ENCODE results near the gene ZHX3.

Gene ZHX3

DNA sequence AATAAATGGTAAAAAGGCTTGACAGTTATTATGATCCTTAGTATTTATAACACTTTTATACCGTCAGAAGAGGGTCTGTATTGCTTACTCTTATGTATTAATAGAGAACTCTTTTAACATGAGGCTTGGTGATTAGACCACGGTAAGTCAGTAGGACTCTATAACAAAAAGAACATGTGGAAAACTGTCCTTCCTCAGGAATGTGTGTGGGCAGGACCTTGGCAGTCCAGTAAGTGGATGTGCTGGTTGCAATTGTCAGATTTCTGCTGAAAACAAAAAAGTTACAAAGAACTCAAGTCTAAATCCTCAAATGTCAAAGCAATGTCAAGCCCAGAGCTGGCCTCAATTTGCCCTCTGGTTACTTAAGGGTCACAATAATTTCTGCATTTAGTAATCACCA, 99.1 kb downstream of the ZHX3 start:
- DNase-seq (ENCODE audit: low read depth, low spot score) = no peak
- H3K4me3 ChIP-seq (ENCODE audit: low read length) = no peak overlapping the region

DNA sequence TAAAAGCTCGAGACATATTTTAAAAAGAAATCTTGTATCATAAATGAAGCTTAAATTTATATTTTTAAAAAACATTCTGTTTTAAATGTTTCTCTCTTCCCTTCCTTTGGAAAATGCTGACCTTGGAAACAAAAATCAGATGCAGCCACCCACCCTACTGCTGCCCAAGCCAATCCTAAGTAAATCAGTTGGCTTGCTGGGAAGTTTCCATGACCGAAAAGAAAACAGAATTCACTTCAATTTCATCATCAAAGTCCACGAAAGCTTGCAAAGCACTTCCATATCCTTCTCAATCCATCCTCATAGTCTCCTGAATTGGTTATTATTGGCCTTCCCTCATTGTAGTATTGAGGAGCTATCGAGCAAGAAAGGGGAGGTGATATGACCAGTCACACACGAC, 100.1 kb downstream of the ZHX3 start:
- no peak overlapping the region for H3K4me3 ChIP-seq (ENCODE audit: low read length)
- DNase-seq (ENCODE audit: low read depth, low spot score) = no peak

DNA sequence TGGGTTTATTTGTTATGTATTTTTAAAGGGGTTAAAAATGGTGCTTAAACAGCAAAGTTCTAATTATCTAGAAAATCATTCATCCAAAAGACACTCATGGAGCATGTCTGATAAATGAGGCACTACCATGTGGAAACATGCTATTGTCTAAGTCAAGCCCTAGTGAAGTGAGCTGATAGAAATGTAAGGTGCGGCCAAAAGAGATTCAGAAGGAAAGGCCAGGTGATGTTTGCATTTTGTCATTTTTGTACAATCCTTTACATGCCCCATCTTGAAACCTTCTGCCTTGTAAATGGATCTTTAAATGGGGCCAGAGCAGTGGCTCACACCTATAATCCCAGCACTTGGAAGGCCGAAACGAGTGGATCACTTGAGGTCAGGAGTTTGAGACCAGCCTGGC, 102.9 kb downstream of the ZHX3 start:
- no peak overlapping the region for H3K4me3 ChIP-seq (ENCODE audit: low read length)
- no peak for DNase-seq (ENCODE audit: low read depth, low spot score)

DNA sequence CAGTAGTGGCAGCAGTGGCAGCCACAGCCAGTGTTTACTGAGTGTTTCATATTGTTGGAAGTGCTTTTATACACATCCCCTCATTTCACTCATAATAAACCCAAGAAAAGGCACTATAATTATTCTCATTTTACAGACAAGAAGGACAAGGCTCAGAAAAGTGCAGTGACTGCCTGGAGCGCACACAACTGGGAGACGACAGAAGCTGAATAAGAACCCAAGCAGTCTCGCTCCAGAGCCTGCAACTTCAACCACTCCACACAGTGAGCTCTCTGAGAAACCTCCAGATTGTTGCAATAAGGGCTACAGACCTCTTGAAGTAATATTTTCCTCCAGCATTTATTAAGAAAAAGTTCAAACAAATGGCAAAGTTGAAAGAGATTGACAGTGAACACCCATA, 103.3 kb downstream of the ZHX3 start:
- H3K4me3 ChIP-seq (ENCODE audit: low read length) = no peak overlapping the region
- DNase-seq (ENCODE audit: low read depth, low spot score) = no peak

DNA sequence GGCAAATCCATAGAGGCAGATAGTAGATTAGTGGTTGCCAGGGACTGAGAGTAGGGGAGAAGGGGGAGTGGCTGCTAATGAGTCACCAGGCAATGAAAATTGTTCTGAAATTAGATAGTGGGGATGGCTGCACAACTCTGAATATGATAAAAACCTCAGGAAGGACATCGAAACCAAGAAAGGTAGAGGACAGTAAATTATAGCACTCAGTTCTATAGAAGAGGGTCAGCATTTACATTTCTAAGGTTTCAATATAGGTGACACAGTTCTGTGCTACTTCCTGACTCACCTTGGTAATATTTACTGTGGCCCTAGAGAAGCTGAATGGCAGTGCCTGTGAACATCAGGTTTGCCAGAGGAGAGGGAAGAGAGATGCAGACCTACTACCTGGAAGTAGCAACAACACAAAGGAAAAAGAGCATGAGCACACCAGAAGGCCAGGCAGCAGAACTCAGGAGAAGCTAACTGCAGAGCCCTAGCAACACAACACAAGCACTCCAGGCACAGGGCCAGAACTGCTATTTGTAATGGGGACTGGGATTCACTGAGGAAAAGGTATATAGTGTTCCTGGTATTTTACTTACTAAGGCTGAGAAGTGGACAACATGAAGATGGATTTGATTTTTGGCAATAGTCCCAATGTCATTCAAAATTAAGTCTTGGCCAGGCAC, 104.2 kb downstream of the ZHX3 start:
- no peak overlapping the region for H3K4me3 ChIP-seq (ENCODE audit: low read length)
- DNase-seq (ENCODE audit: low read depth, low spot score) = no peak

DNA sequence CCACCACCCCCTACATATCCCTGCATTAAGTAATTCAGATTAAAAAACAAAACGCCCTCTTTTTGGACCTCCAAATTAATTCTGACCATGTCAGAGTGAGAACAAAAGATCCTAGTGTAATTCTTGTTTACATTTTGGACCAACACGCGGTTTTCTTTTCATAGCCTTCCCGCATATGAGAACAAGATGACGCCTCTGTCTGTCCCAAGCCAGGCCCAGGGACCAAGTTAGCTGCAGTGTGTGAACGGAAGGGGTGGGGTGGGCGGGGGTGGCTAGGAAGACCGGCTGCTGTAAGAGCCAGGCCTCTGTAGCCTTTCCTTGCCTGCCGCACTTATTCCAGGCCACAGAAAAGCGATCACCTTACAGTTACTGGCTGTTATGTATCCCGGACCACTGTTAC, 112.2 kb downstream of the ZHX3 start:
- H3K4me3 ChIP-seq (ENCODE audit: low read length) = no peak overlapping the region
- DNase-seq (ENCODE audit: low read depth, low spot score) = no peak

DNA sequence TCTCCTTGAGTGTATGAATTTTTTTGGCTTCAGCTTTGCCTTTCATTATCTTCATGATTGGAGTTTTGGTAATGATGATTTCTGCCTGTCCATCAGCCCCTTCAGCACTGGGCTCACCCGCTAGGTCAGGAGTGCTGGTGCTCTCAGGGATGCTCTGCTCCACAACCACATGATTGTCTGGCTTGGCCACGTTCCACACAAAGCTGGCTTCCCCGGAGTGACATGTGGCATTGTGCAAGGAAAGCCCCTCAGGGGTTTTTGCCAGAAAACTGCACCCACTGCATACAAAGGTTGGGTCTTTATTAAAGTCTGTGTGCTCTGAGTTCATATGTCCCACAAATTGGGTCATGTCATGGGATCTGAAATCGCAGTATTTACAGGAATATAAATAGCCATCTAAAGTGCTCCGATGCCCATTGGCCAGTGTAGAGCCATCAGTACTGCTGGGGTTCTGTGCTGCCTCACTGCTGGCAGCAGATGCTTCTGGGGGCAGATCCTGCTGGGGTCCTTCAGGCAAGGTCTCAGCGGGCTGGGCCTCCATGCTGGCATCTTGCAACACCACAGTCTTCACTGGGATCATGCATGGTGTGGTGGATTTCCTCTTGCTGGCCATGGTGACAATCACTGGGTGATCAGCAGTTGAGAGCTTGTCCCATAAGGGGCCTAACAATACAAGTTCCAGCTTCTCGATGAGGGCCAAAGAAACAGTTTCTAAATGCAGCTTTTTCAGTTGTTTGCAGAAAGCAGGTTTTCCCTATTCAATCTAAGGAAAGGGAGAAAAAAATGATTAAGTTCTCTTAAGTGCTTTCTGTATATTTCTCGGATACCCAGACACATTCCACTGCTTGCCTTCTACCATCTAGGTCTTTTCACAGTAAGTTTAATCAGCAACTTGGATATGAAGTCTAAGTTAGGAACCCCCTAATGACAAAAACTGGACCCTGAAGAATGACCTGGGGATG, 112.9 kb downstream of the ZHX3 start:
- H3K4me3 ChIP-seq (ENCODE audit: low read length) = no peak overlapping the region
- no peak for DNase-seq (ENCODE audit: low read depth, low spot score)

DNA sequence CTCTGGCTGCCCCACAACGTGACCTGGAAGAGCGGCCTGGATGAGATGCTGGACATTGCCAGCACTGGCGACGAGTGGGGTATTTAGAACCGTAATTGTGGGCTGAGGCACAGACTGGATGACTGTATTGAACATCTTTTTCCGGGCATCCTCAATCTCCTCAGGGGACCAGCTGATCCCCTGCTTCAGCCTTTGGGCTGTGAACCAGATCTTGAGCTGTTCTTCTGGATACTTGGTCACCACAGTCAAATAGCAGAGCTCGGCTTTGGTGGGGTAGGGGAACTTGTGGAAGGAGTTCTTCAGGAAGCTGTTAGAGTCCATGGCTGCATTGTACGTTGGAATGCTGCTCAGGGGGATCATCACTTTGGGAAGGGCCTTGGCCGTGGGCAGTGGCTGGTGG, 113.9 kb downstream of the ZHX3 start:
- DNase-seq (ENCODE audit: low read depth, low spot score) = no peak
- H3K4me3 ChIP-seq (ENCODE audit: low read length) = no peak overlapping the region

DNA sequence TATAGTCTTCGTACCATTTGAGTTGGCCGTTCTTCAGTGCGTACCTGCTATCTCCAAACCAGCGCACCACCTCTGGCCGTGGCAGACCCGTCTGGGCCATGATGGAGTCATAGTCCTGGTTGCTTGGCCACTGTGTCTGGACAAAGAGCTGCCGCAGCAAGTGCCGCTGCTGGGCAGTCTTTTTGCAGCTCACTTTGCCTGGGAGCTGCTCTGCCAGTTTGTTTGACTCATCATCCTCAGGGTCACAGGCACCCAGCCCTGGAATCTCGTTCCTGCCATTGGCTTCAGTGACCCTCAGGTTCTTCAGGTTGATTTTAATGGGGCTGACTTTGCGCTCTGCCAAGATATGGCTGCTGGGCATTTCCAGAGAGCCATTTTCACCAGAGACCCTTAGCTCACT, 115.1 kb downstream of the ZHX3 start:
- no peak for DNase-seq (ENCODE audit: low read depth, low spot score)
- H3K4me3 ChIP-seq (ENCODE audit: low read length) = no peak overlapping the region

DNA sequence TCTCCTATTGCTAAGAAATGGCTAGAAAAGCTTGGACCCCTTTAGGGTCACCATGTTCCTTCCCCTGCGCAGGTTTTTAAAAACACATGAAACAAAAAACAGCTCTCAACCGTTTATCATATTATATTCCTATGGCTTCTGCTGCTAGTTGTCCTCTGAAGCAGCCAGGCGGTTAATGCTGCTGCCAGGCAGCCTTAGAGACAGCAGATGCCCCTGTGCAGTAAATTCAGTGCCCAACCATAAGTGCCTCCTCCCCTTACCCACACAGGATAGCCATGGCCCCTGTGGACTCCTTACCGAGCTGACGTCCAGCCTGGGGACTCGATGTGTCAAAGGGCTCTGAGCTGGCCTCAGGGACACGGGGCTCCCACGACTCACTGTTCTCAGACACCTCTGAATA, 115.8 kb downstream of the ZHX3 start:
- H3K4me3 ChIP-seq (ENCODE audit: low read length) = no peak overlapping the region
- no peak for DNase-seq (ENCODE audit: low read depth, low spot score)

DNA sequence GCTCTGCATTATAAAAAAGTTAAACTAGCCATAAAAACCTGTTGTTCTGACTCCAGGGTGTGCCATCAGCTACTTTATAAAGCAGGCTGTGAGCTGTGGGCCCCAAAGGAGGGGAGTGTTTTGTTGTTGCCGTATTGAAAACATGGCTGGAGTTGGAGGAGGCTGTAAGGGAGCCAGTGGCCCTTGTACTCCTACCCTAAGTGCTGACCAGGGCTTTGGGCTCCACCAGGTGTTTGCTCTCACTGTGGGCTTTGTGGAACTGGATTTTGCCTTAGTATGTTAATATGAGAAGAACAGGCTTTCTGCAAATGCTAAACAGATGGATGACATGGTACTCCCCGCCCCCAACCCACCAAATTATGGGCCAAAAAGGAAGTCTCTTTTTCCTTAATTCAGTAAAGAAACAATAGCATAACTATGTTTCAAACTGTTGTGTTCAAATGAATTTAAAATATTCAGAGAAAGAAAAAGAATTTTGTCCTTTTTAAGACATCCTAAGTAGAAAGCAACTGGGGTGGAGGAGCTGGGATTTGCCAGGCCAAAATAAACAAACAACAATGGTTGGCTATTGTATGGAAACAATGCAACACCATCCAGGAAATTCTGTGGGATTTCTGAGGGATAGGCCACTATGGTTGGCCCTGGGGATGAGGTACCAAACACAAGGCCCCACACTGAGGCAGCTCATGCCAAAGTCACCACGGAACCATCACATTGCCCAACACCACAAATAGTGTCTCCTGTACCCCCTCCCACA, 116.9 kb downstream of the ZHX3 start:
- H3K4me3 ChIP-seq (ENCODE audit: low read length) = no peak overlapping the region
- no peak for DNase-seq (ENCODE audit: low read depth, low spot score)

DNA sequence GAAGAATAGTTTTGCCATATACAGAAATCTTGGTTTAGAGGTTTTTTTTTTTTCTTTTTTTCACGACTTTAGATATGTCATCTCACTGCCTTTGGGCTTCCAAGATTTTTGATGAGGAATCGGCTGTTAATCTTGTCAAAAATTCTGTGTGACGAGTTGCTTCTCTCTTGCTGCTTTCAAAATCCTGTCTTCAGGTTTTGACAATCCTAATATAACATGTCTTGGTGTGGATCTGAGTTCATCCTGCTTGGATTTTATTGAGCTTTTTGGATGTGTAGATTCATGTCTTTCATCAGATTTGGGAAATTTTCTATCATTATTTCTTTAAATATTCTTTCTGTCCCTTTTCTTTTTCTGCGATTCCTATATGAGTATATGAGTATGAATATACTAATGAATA, 119.1 kb downstream of the ZHX3 start:
- no peak for DNase-seq (ENCODE audit: low read depth, low spot score)
- H3K4me3 ChIP-seq (ENCODE audit: low read length) = no peak overlapping the region

DNA sequence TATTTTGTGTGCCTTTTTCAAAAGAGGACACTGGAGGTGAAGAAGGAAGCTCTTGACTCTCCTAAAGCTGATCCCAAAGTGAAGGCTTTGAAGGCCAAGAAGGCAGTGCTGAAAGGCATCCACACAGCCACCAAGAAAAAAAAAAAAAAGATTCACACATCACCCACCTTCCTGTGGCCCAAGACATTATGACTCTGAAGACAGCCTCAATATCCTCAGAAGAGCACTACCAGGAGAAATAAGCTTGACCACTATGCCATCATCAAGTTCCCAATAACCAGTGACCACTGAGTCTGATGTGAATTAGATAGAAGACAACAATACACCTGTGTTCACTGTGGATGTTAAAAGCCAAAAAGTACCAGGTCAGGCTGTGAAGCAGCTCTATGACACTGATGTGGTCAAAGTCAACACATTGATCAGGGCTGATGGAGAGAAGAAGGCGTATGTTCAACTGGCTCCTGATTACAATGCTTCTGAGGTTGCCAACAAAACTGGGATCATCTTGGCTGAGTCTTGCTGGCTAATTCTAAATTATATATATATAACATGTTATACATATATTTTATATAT, 120.8 kb downstream of the ZHX3 start:
- no peak for DNase-seq (ENCODE audit: low read depth, low spot score)

DNA sequence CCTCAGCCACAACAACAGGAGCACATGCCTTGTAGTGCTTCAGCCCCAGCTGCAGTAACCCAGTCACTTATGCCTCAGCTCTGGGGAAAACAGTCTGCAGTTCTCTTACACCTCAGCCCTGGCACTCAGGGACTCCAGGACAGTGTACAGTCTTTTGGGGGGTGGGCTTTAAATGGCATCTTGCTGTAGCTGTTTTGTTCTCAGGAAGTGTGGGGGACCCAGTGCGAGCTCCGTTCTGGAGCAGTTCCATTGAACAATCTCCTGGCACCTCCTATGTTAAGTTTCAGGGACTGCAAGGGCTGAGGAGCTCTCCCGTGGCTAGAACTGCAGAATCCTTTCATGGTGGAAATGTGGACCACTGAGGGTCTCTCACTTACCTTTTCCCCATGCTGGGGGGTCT, 125.0 kb downstream of the ZHX3 start:
- H3K4me3 ChIP-seq (ENCODE audit: low read length) = no peak overlapping the region
- DNase-seq (ENCODE audit: low read depth, low spot score) = no peak

More for the DNA sequence above, 120.8 kb downstream of the ZHX3 start:
- H3K4me3 ChIP-seq (ENCODE audit: low read length) = no peak overlapping the region

DNA sequence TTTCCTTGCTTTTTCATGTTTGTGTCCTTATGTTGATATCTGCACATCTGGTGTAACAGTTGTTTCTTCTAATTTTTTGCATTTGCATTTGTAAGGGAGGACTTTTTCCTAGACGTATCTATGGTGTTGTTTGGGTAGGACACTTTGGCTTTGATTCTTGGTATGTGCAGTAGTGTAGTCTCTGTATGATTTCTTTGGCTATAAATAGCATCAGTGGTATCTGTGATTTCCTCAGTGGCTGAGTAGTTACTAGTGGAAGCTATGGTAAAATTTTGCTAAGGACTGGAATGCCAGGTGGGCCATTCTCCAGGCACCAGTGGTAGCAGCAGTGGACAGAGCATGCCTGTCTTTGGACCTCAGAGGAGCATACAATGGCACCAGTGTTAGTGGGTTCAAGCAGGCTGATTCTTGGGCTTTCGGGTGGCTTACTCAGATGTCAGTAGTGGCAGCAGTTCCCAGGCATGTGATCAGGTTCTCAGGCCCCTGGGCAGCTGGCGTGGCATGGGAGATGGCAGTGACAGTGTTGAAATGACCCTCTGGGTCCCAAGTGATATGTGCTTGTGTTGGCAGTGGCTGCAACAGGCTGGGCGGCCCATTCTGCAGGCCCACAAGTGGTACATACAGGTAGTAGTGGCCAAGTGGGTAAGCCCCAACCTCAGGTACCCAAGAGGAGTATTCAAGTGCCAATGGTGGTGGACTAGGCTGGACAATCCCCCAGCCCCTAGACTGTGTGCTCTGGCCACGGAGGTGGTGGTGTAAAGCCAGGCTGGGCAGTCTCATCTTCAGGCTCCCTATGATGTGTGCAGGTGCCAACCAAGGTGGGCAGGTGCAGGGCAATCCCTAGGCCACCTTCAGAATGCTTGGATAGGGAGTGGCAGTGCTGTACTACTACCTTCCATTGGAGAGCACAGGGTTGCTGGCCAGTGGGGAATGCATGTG, 125.7 kb downstream of the ZHX3 start:
- H3K4me3 ChIP-seq (ENCODE audit: low read length) = no peak overlapping the region
- no peak for DNase-seq (ENCODE audit: low read depth, low spot score)

DNA sequence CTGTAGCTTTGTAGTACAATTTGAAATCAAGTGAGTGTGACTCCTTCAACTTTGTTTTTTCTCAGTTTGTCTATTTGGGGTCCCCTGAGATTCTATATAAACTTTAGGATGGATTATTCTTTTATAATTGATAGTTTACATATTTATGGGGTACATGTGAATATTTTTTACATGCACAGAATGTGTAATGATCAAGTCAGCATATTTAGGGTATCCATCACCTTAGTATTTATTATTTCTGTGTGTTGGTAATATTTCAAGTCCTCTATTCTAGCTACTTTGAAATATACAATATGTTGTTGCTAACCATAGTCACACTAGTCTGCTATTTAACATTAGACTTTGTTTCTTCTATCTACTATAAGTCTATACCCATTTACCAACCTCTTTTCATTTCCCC, 129.9 kb downstream of the ZHX3 start:
- no peak for DNase-seq (ENCODE audit: low read depth, low spot score)

DNA sequence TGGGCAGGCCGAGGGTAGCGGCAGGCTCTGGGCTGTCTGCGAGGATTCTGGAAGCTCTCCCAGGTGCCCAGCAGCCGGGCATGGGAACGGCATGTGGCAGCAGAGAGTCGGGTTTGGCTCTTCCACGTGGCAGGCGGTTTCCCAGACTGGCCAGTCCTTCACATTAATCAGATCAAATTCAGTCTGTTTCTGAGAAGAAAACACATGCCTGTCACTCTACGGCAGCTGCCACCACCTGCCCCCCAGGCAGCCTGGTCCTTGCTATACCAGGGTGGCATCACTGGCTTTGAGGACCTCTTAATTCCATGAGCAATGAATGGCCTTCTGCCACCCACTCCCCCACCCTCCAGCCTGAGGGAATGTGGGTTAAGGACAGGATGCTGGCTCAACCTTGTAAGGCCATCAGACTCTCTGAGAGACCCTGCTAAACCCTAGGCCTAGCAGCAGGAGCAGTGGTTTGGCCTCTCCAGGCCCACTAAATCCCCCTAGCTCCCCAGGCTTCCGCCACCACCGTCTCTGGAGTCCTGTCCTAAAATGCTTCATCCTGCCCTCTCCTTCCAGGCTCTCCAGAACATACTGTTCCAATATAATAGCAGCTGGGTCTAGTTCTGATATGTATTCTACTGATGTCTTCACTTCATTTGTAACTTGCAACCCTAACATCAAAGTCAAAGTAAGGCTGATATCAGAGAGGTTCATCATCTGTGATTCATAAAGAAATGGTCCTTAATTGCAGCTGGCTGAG, 132.3 kb downstream of the ZHX3 start:
- no peak for DNase-seq (ENCODE audit: low read depth, low spot score)
- H3K4me3 ChIP-seq (ENCODE audit: low read length) = no peak overlapping the region

More for the DNA sequence above, 129.9 kb downstream of the ZHX3 start:
- no peak overlapping the region for H3K4me3 ChIP-seq (ENCODE audit: low read length)

DNA sequence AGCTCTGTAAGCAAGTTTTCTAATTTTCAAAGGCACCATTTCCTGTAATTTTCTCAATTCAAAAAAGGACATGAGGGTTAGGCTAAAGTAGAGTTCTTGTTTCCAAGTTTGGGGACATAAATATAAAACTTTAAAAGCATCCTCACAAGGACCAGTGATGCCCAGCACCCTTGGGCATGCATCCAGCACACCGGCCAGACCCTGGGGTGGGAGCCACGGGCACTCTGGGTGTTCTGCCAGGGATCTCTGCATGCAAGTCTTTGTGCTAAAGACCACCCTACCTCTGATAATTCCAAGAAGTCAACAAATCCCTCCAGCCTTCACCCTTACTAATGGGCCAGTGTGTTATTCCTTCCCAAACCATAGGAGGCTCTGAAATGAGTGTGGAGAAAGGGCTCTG, 133.7 kb downstream of the ZHX3 start:
- H3K4me3 ChIP-seq (ENCODE audit: low read length) = no peak overlapping the region
- DNase-seq (ENCODE audit: low read depth, low spot score) = no peak

All from Jurkat, Clone E6-1 (cell line).